IMR-90 (cell line): ENCODE measurements around the gene NEDD4L. TPM values are rescaled to one million over a fixed set of nuclear protein-coding genes. Genes with fewer than 3 reads are reported as not detected.

Experiments
- ATAC-seq: fragments of 200-7000 bp; cut with Tn5 transposase; 2 replicates; pipeline ENCODE4 v1.9.1; 2020; ENCODE audit warnings: low read depth, mild to moderate bottlenecking, moderate library complexity
- BruUV-seq: library from RNA; stranded (reverse); fragments of 400-500 nt; replicated peaks from 2 replicates; lab custom pipeline; 2021; lab: Mats Ljungman, UMichigan
- CTCF ChIA-PET: fragments of 300-600 bp; formaldehyde crosslinking; extraction: SDS; loops from one replicate; lab custom pipeline; 2021; ENCODE audit warnings: antibody characterized with exemption; lab: Yijun Ruan, JAX
- POLR2A ChIA-PET: fragments of 300-600 bp; sonication (Branson Sonifier 250); formaldehyde crosslinking; loops from one replicate; lab custom pipeline; 2022; ENCODE audit warnings: antibody characterized with exemption; ENCODE audit not compliant: unreplicated experiment; lab: Charles Lee
- DNase-seq: peaks from one replicate; pipeline ENCODE4 v3.0.0; 2013
- H2AFZ ChIP-seq: replicated peaks from 2 replicates; pipeline ENCODE3; 2013; ENCODE audit warnings: low read length, mild to moderate bottlenecking; ENCODE audit not compliant: poor library complexity
- H2AK5ac ChIP-seq: 2 replicates; pipeline ENCODE4 v1.6.1; 2013; ENCODE audit warnings: low read depth, low read length, inconsistent platforms
- H2AK9ac ChIP-seq: replicated peaks from 2 replicates; pipeline ENCODE3; 2013; ENCODE audit warnings: mild to moderate bottlenecking, low read depth, low read length, moderate library complexity; ENCODE audit not compliant: poor library complexity
- H2BK120ac ChIP-seq: 2 replicates; pipeline ENCODE4 v1.6.1; 2013; ENCODE audit warnings: low read depth, low read length, inconsistent platforms
- H2BK15ac ChIP-seq: 3 replicates; pipeline ENCODE4 v1.6.1; 2013; ENCODE audit warnings: low read depth, low read length, inconsistent platforms
- H2BK20ac ChIP-seq: 2 replicates; pipeline ENCODE4 v1.6.1; 2013; ENCODE audit warnings: low read depth, mild to moderate bottlenecking, inconsistent platforms, low read length, moderate library complexity
- H2BK5ac ChIP-seq: 2 replicates; pipeline ENCODE4 v1.6.1; 2013; ENCODE audit warnings: mild to moderate bottlenecking, low read depth, low read length, inconsistent platforms; ENCODE audit not compliant: poor library complexity, severe bottlenecking
- H3K14ac ChIP-seq: replicated peaks from 2 replicates; pipeline ENCODE4 v1.6.1; 2013; ENCODE audit warnings: low read depth, low read length, inconsistent platforms
- H3K18ac ChIP-seq: 2 replicates; pipeline ENCODE4 v1.6.1; 2013; ENCODE audit warnings: low read depth, low read length, control low read depth
- H3K23ac ChIP-seq: 2 replicates; pipeline ENCODE4 v1.6.1; 2013; ENCODE audit warnings: low read depth, low read length, inconsistent platforms
- H3K27ac ChIP-seq: 2 replicates; pipeline ENCODE4 v1.5.1; 2013; ENCODE audit warnings: mild to moderate bottlenecking, control low read depth, low read length; ENCODE audit not compliant: insufficient read depth
- H3K27me3 ChIP-seq: 2 replicates; pipeline ENCODE4 v1.6.1; 2013; ENCODE audit warnings: low read length; ENCODE audit not compliant: control insufficient read depth, insufficient read depth
- H3K36me3 ChIP-seq: 2 replicates; pipeline ENCODE4 v1.6.1; 2013; ENCODE audit warnings: low read length, mixed read lengths; ENCODE audit not compliant: control insufficient read depth, insufficient read depth
- H3K4ac ChIP-seq: 2 replicates; pipeline ENCODE4 v1.6.1; 2013; ENCODE audit warnings: low read depth, low read length, inconsistent platforms
- H3K4me1 ChIP-seq: 2 replicates; pipeline ENCODE4 v1.6.1; 2013; ENCODE audit warnings: low read length, mixed read lengths; ENCODE audit not compliant: control insufficient read depth, insufficient read depth
- H3K4me2 ChIP-seq: 2 replicates; pipeline ENCODE4 v1.6.1; 2013; ENCODE audit warnings: low read depth, mild to moderate bottlenecking, control low read depth, low read length, moderate library complexity
- H3K4me3 ChIP-seq: 2 replicates; pipeline ENCODE4 v1.5.1; 2013; ENCODE audit warnings: low read depth, mild to moderate bottlenecking, control low read depth, low read length, moderate library complexity; ENCODE audit not compliant: insufficient read depth
- H3K56ac ChIP-seq: 2 replicates; pipeline ENCODE4 v1.6.1; 2013; ENCODE audit warnings: low read length, inconsistent platforms; ENCODE audit not compliant: insufficient read depth; ENCODE audit errors: extremely low read depth
- H3K79me1 ChIP-seq, 2 experiments: 2 replicates each; pipeline ENCODE4 v1.6.1; 2013; ENCODE audit warnings: low read length in 2 of 2, inconsistent platforms in 1 of 2, low read depth in 1 of 2
- H3K9ac ChIP-seq: 2 replicates; pipeline ENCODE4 v1.6.1; 2013; ENCODE audit warnings: low read depth, low read length, control low read depth
- H3K9me1 ChIP-seq: 2 replicates; pipeline ENCODE4 v1.6.1; 2013; ENCODE audit warnings: low read length, inconsistent platforms; ENCODE audit not compliant: insufficient read depth
- H3K9me3 ChIP-seq: 2 replicates; pipeline ENCODE4 v1.6.1; 2013; ENCODE audit warnings: low read length; ENCODE audit not compliant: control insufficient read depth, insufficient read depth
- H4K20me1 ChIP-seq: 2 replicates; pipeline ENCODE4 v1.6.1; 2013; ENCODE audit warnings: low read length, inconsistent platforms; ENCODE audit not compliant: insufficient read depth
- H4K5ac ChIP-seq: 2 replicates; pipeline ENCODE4 v1.6.1; 2013; ENCODE audit warnings: mild to moderate bottlenecking, low read depth, low read length, control low read depth
- H4K8ac ChIP-seq, 2 experiments: 2 replicates each; pipeline ENCODE4 v1.6.1; 2013; ENCODE audit warnings: low read depth in 2 of 2, low read length in 2 of 2, control low read depth in 1 of 2, inconsistent platforms in 1 of 2
- H4K91ac ChIP-seq: 2 replicates; pipeline ENCODE4 v1.6.1; 2013; ENCODE audit warnings: low read depth, low read length, inconsistent platforms; ENCODE audit not compliant: insufficient read depth
- BHLHE40 ChIP-seq: fragments of 150-350 bp; IDR thresholded peaks from 2 replicates; pipeline ENCODE4 v1.6.1; 2016; ENCODE audit warnings: mild to moderate bottlenecking, low read depth, low read length
- CEBPB ChIP-seq: IDR thresholded peaks from 2 replicates; pipeline ENCODE4 v1.6.1; 2012; ENCODE audit warnings: low read depth, low read length, improper control_type of control experiment
- CHD1 ChIP-seq: IDR thresholded peaks from 2 replicates; pipeline ENCODE4 v1.6.1; 2012; ENCODE audit warnings: low read depth, low read length, improper control_type of control experiment
- CTCF ChIP-seq: conservative IDR thresholded peaks from 2 replicates; pipeline ENCODE4 v1.5.1; 2012; ENCODE audit warnings: mild to moderate bottlenecking, low read depth, low read length, improper control_type of control experiment
- ELK1 ChIP-seq: fragments of 150-350 bp; IDR thresholded peaks from 2 replicates; pipeline ENCODE4 v1.6.1; 2016; ENCODE audit warnings: low read depth, mild to moderate bottlenecking, low read length, moderate library complexity, borderline replicate concordance
- FOS ChIP-seq: fragments of 150-350 bp; IDR thresholded peaks from 2 replicates; pipeline ENCODE4 v1.6.1; 2016; ENCODE audit warnings: low read depth, low read length
- MAFK ChIP-seq: IDR thresholded peaks from 2 replicates; pipeline ENCODE4 v1.6.1; 2012; ENCODE audit warnings: low read depth, low read length, improper control_type of control experiment
- MAZ ChIP-seq: IDR thresholded peaks from 2 replicates; pipeline ENCODE4 v1.6.1; 2012; ENCODE audit warnings: low read depth, mild to moderate bottlenecking, low read length, improper control_type of control experiment, moderate library complexity, borderline replicate concordance
- MXI1 ChIP-seq: IDR thresholded peaks from 2 replicates; pipeline ENCODE4 v1.6.1; 2012; ENCODE audit warnings: low read depth, mild to moderate bottlenecking, low read length, moderate library complexity, borderline replicate concordance
- NFE2L2 ChIP-seq: fragments of 150-350 bp; IDR thresholded peaks from 2 replicates; pipeline ENCODE4 v1.6.1; 2016; ENCODE audit warnings: low read depth, mild to moderate bottlenecking, low read length
- POLR2A ChIP-seq: IDR thresholded peaks from 2 replicates; pipeline ENCODE4 v1.6.1; 2012; ENCODE audit warnings: mild to moderate bottlenecking, low read depth, low read length
- RAD21 ChIP-seq: IDR thresholded peaks from 2 replicates; pipeline ENCODE4 v1.6.1; 2012; ENCODE audit warnings: low read length, improper control_type of control experiment
- RCOR1 ChIP-seq: IDR thresholded peaks from 2 replicates; pipeline ENCODE4 v1.6.1; 2012; ENCODE audit warnings: mild to moderate bottlenecking, low read length, improper control_type of control experiment; ENCODE audit not compliant: insufficient replicate concordance
- RFX5 ChIP-seq: IDR thresholded peaks from 2 replicates; pipeline ENCODE4 v1.8.0; 2012; ENCODE audit warnings: low read depth, mild to moderate bottlenecking, low read length, moderate library complexity
- SMC3 ChIP-seq: fragments of 150-350 bp; IDR thresholded peaks from 2 replicates; pipeline ENCODE4 v1.6.1; 2016; ENCODE audit warnings: low read depth, mild to moderate bottlenecking, antibody characterized with exemption, low read length, moderate library complexity
- WGBS, 2 experiments: methylation state at CpG; one replicate each; pipeline versions ENCODE4 v1.1.5 to v1.1.7; 2013; ENCODE audit warnings: missing lambda C conversion rate in 2 of 2; ENCODE audit not compliant: insufficient read length in 1 of 2; ENCODE audit errors: extremely low coverage in 2 of 2; 5-methylcytosine and 5-hydroxymethylcytosine counted together
- dilution Hi-C: fragments of 300-500 bp; cut with HindIII; formaldehyde crosslinking; loops from one replicate; pipeline ENCODE4 v1.14.3; 2018; ENCODE audit warnings: low sequenced_read_pairs; ENCODE audit not compliant: unreplicated experiment
- in situ Hi-C: fragments of 300-500 bp; cut with MboI; formaldehyde crosslinking; loops from 3 replicates; pipeline ENCODE4 v1.14.3; 2019; ENCODE audit warnings: low sequenced_read_pairs, inconsistent platforms, mixed read lengths
- intact Hi-C: fragments of 100-400 bp; cut with micrococcal nuclease; formaldehyde crosslinking; loops from 2 replicates; pipeline ENCODE4 v1.10.0; 2022
- polyA plus RNA-seq, 3 experiments: library from polyadenylated mRNA; depleted of rRNA; stranded (reverse); fragments of >200 nt; gene quantifications; 2 replicates each; pipeline ENCODE4 v1.2.3, GENCODE V29; 2012; ENCODE audit warnings: low replicate concordance in 1 of 3
- total RNA-seq: library from RNA; depleted of rRNA; stranded (reverse); fragments of >200 nt; gene quantifications from 2 replicates; pipeline ENCODE4 v1.2.3, GENCODE V29; 2012

Gene NEDD4L
- total and polyA plus RNA-seq, 2 of the 4 experiments (the other 2 are of a cell fraction): 10.0 to 10.9 TPM

- no TSS peak for BruUV-seq
- no peak; the same call in 1 of the 2 replicates for ATAC-seq
- Histone ChIP-seq H3K36me3 (no peaks in the 10 kb centered on the region), H3K4ac (no peak overlapping the region), H3K9ac (no peak overlapping the region), H2AK5ac (no peak overlapping the region), H4K20me1 (no peaks in the 10 kb centered on the region), H4K5ac (no peak overlapping the region), H2BK20ac (no peak overlapping the region), H4K91ac (no peak overlapping the region), H3K23ac (no peak overlapping the region), H3K27me3 (no peaks in the 10 kb centered on the region), H3K18ac (no peak overlapping the region), H2BK120ac (peak overlapping the region; percentile 29; the same call in 1 of the 2 replicates), H2BK5ac (no peak overlapping the region), H3K79me1 (no peaks in the 10 kb centered on the region), H4K8ac (no peak overlapping the region), H3K4me3 (no peak overlapping the region), H2AFZ (no peak overlapping the region), H3K9me3 (no peaks in the 10 kb centered on the region), H3K9me1 (0 out of 2 replicates have a peak, but pooled peaks cover 5% of the 10 kb centered on the region), H3K27ac (no peak overlapping the region), H3K4me2 (peak overlapping the region; percentile 74; the same call in 1 of the 2 replicates), H2BK15ac (no peak overlapping the region), H2AK9ac (no peak overlapping the region), H3K14ac (no peak overlapping the region), H3K56ac (no peak overlapping the region), H3K4me1 (no peaks in the 10 kb centered on the region)
- intact Hi-C loops (no loop called here), dilution Hi-C loops (no loop called here), in situ Hi-C loops (no loop called here)
- ChIA-PET CTCF (interaction anchor here (0.9 kb wide), 1 partner anchor 23 kb away, joined by 5 read pairs; no protein-coding TSS in a partner anchor), POLR2A (no interaction called here)
- DNase-seq: peak; percentile 24
- no CpG with 5 or more reads among the region's 7 CpGs for WGBS, 2 experiments
- TF ChIP-seq FOS (no peak), NFE2L2 (no peak), RFX5 (no peak), BHLHE40 (no peak), MAFK (no peak), MAZ (no peak), SMC3 (no peak), POLR2A (no peak), CTCF (no peak), CEBPB (no peak), RCOR1 (no peak), ELK1 (no peak), MXI1 (no peak), CHD1 (no peak), RAD21 (no peak)
Observed at GRCh38 chr18:58263055-58263957, 219.3 kb downstream of the NEDD4L start.
